Measurements from ENCODE around the gene USP15.

Gene USP15

GRCh38 chr12:62250671-62251608 is 9.3 kb upstream of the USP15 start:
- Histone ChIP-seq H3K9me3 (ENCODE audit: insufficient read depth, low read length) (no peaks in the 10 kb centered on the region), H3K27me3 (ENCODE audit: low read length) (no peaks in the 10 kb centered on the region), H3F3A (ENCODE audit: insufficient read depth) (no peaks in the 10 kb centered on the region), H3K9me2 (replicated peaks; ENCODE audit: insufficient read depth, low read length) (no peaks in the 10 kb centered on the region), H3K4me3 (ENCODE audit: insufficient read depth, low read length, poor library complexity, severe bottlenecking) (no peak overlapping the region), H3K27ac (ENCODE audit: low read depth, low read length) (no peak overlapping the region), H2AFZ (ENCODE audit: low read depth, low read length, severe bottlenecking) (no peak overlapping the region), H3K36me3 (ENCODE audit: low read length) (0 out of 2 replicates have a peak, but pooled peaks cover 3% of the 10 kb centered on the region), H4K20me1 (ENCODE audit: low read depth, low read length) (no peaks in the 10 kb centered on the region), H3K9ac (ENCODE audit: low read length) (no peak overlapping the region), H3K79me2 (ENCODE audit: insufficient read depth, low read length) (no peaks in the 10 kb centered on the region), H3K4me2 (ENCODE audit: low read depth, low read length, poor library complexity, severe bottlenecking) (no peak overlapping the region)
- TF ChIP-seq EZH2phosphoT487 (conservative IDR thresholded peaks at IDR 0.05; ENCODE audit: low read length) (no peak), CTCF (IDR thresholded peaks at IDR 0.05; ENCODE audit: insufficient read depth, low read length, poor library complexity, severe bottlenecking) (no peak)

GRCh38 chr12:62251609-62251958 is 8.6 kb upstream of the USP15 start:
- Histone ChIP-seq H2AFZ (ENCODE audit: low read depth, low read length, severe bottlenecking) (no peak overlapping the region), H4K20me1 (ENCODE audit: low read depth, low read length) (no peaks in the 10 kb centered on the region)
- TF ChIP-seq CTCF (IDR thresholded peaks at IDR 0.05; ENCODE audit: insufficient read depth, low read length, poor library complexity, severe bottlenecking), result no peak

GRCh38 chr12:62252576-62252975 is 7.6 kb upstream of the USP15 start:
- Histone ChIP-seq H3K36me3 (ENCODE audit: low read length) (0 out of 2 replicates have a peak, but pooled peaks cover 3% of the 10 kb centered on the region), H3K27ac (ENCODE audit: low read depth, low read length) (no peak overlapping the region), H3K4me2 (ENCODE audit: low read depth, low read length, poor library complexity, severe bottlenecking) (no peak overlapping the region), H3K27me3 (ENCODE audit: low read length) (no peaks in the 10 kb centered on the region), H3K79me2 (ENCODE audit: insufficient read depth, low read length) (no peaks in the 10 kb centered on the region), H4K20me1 (ENCODE audit: low read depth, low read length) (no peaks in the 10 kb centered on the region), H3F3A (ENCODE audit: insufficient read depth) (no peaks in the 10 kb centered on the region), H3K9ac (ENCODE audit: low read length) (no peak overlapping the region), H3K9me2 (replicated peaks; ENCODE audit: insufficient read depth, low read length) (no peaks in the 10 kb centered on the region), H3K4me3 (ENCODE audit: insufficient read depth, low read length, poor library complexity, severe bottlenecking) (no peak overlapping the region), H3K9me3 (ENCODE audit: insufficient read depth, low read length) (no peaks in the 10 kb centered on the region), H2AFZ (ENCODE audit: low read depth, low read length, severe bottlenecking) (no peak overlapping the region)
- no peak for TF ChIP-seq EZH2phosphoT487 (conservative IDR thresholded peaks at IDR 0.05; ENCODE audit: low read length)
- no peak for TF ChIP-seq CTCF (IDR thresholded peaks at IDR 0.05; ENCODE audit: insufficient read depth, low read length, poor library complexity, severe bottlenecking)

More at GRCh38 chr12:62251609-62251958, 8.6 kb upstream of the USP15 start:
- H3F3A ChIP-seq (ENCODE audit: insufficient read depth), result no peaks in the 10 kb centered on the region
- 0 out of 2 replicates have a peak, but pooled peaks cover 3% of the 10 kb centered on the region for H3K36me3 ChIP-seq (ENCODE audit: low read length)
- H3K27me3 ChIP-seq (ENCODE audit: low read length), result no peaks in the 10 kb centered on the region
- H3K9me2 ChIP-seq (replicated peaks; ENCODE audit: insufficient read depth, low read length), result no peaks in the 10 kb centered on the region
- no peaks in the 10 kb centered on the region for H3K9me3 ChIP-seq (ENCODE audit: insufficient read depth, low read length)
- no peaks in the 10 kb centered on the region for H3K79me2 ChIP-seq (ENCODE audit: insufficient read depth, low read length)
- H3K9ac ChIP-seq (ENCODE audit: low read length), result no peak overlapping the region
- H3K27ac ChIP-seq (ENCODE audit: low read depth, low read length), result no peak overlapping the region
- no peak overlapping the region for H3K4me3 ChIP-seq (ENCODE audit: insufficient read depth, low read length, poor library complexity, severe bottlenecking)
- H3K4me2 ChIP-seq (ENCODE audit: low read depth, low read length, poor library complexity, severe bottlenecking), result no peak overlapping the region
